Kidney (tissue), 14 donors: ENCODE data around the gene LHFPL4. TPM values are rescaled to one million over a fixed set of nuclear protein-coding genes. Genes with fewer than 3 reads are reported as not detected.
"Not testable (repeated sequence)": the region's sequence is repeated elsewhere in the genome, so short reads cannot be mapped to it uniquely, and the experiment has no call there.

Experiments used
- DNase-seq, 5 donors: peaks; one replicate each; pipeline ENCODE4 v3.0.0-alpha.2; 2013 to 2020
- FAIRE-seq: peaks from 2 replicates; lab custom pipeline; 2012; peaks lifted over from hg19 to GRCh38; lab: Jason Lieb, UNC
- H3K27ac ChIP-seq, 2 donors: one replicate each; pipeline ENCODE4 v1.7.0; 2013; ENCODE audit warnings: low read depth in 2 of 2, low read length in 2 of 2, inconsistent platforms in 1 of 2
- H3K27me3 ChIP-seq: one replicate; pipeline ENCODE4 v1.7.1; 2013; ENCODE audit warnings: low read length, inconsistent platforms; ENCODE audit not compliant: control insufficient read depth, insufficient read depth
- H3K36me3 ChIP-seq, 3 donors: one replicate each; pipeline versions ENCODE4 v1.7.0 to v1.7.1; 2013; ENCODE audit warnings: low read length in 3 of 3, control low read depth in 1 of 3, inconsistent platforms in 1 of 3; ENCODE audit not compliant: insufficient read depth in 3 of 3, control insufficient read depth in 2 of 3
- H3K4me1 ChIP-seq, 3 donors: one replicate each; pipeline versions ENCODE4 v1.7.0 to v1.7.1; 2013; ENCODE audit warnings: low read length in 3 of 3, inconsistent platforms in 1 of 3, low read depth in 1 of 3; ENCODE audit not compliant: control insufficient read depth in 2 of 3, insufficient read depth in 2 of 3
- H3K4me3 ChIP-seq, 3 donors: one replicate each; pipeline versions ENCODE4 v1.7.0 to v1.8.1; 2013; ENCODE audit warnings: low read length in 3 of 3, control low read depth in 1 of 3, inconsistent platforms in 1 of 3
- H3K9ac ChIP-seq, 3 donors: one replicate each; pipeline versions ENCODE4 v1.7.0 to v1.7.1; 2013; ENCODE audit warnings: low read length in 3 of 3, control low read depth in 1 of 3, inconsistent platforms in 1 of 3
- H3K9me3 ChIP-seq, 3 donors: one replicate each; pipeline versions ENCODE4 v1.7.0 to v1.7.1; 2013; ENCODE audit warnings: low read length in 3 of 3, control low read depth in 1 of 3, inconsistent platforms in 1 of 3; ENCODE audit not compliant: control insufficient read depth in 2 of 3, insufficient read depth in 1 of 3
- CTCF ChIP-seq: IDR thresholded peaks from 3 replicates; pipeline ENCODE4 v1.5.1; 2012; ENCODE audit warnings: mild to moderate bottlenecking, moderate library complexity, borderline replicate concordance; ENCODE audit not compliant: insufficient read depth; ENCODE audit errors: extremely low read depth
- intact Hi-C: fragments of 100-400 bp; cut with DNase I; formaldehyde crosslinking; loops from one replicate; pipeline ENCODE4 v1.11.1; 2022
- polyA plus RNA-seq: library from polyadenylated mRNA; stranded (reverse); fragments of 350-450 nt; fragmentation: Illumina TruSeq; extraction: RNeasy Lipid Tissue Mini Kit (QIAGEN cat#74804); gene quantifications from one replicate; pipeline ENCODE4 v1.2.3, GENCODE V29; 2014; ENCODE audit warnings: low read depth, low replicate concordance; ENCODE audit not compliant: insufficient read depth
- total RNA-seq: library from RNA; stranded (reverse); fragmentation: NEBNext Ultra II Directional; extraction: Animal tissue kit (Norgen Biotek cat#: 25700); gene quantifications from one replicate; pipeline ENCODE4 v1.2.1, GENCODE V29; 2021
- donor health status: control.
- donor health status: control.
- donor health status: control.
- donor health status: control.
- donor health status: control.
- donor health status: DM: yes; HTN: yes; CAD: no.
- donor health status: Normal renal cell carcinoma (clear cell type).

The LHFPL4 gene
- total and polyA plus RNA-seq, 2 donors from 2014 or later = 0.25 TPM; not detected in 1

- Histone ChIP-seq H3K9ac (no peak overlapping the region), H3K27ac (no peak overlapping the region), H3K4me3 (no peak overlapping the region), H3K9me3 (no peaks in the 10 kb centered on the region), H3K27me3 (peaks cover 6% of the 10 kb centered on the region), H3K36me3 (no peaks in the 10 kb centered on the region), H3K4me1 (peaks cover 0 to 11% (median 0%) of the 10 kb centered on the region in 3 donors)
- FAIRE-seq (no peak), DNase-seq (no peak)
- intact Hi-C loops = no loop called here
- no peak for TF ChIP-seq CTCF
Observed at GRCh38 chr3:9497821-9498565, 55.6 kb downstream of the LHFPL4 start.

- H3K27ac ChIP-seq = no peak overlapping the region
- FAIRE-seq (no peak), DNase-seq (no peak)
- peaks cover 0 to 11% (median 0%) of the 10 kb centered on the region in 3 donors for H3K4me1 ChIP-seq
- no peak overlapping the region for H3K4me3 ChIP-seq
- H3K27me3 ChIP-seq = peaks cover 6% of the 10 kb centered on the region
- no peaks in the 10 kb centered on the region for H3K9me3 ChIP-seq
- H3K9ac ChIP-seq = no peak overlapping the region
- no peaks in the 10 kb centered on the region for H3K36me3 ChIP-seq
- intact Hi-C loops = no loop called here
- TF ChIP-seq CTCF = no peak
Observed at GRCh38 chr3:9496893-9497292, 56.7 kb downstream of the LHFPL4 start.

- H3K9me3 ChIP-seq, FAIRE-seq, H3K27me3 ChIP-seq, H3K36me3 ChIP-seq, DNase-seq, H3K27ac ChIP-seq, H3K9ac ChIP-seq, intact Hi-C loops, H3K4me1 ChIP-seq, H3K4me3 ChIP-seq: not testable (repeated sequence)
Observed at GRCh38 chr3:9494036-9494435, 59.6 kb downstream of the LHFPL4 start.

GRCh38 chr3:9491506-9491905, 62.1 kb downstream of the LHFPL4 start:
- TF ChIP-seq CTCF = no peak
- Histone ChIP-seq H3K9me3 (no peaks in the 10 kb centered on the region), H3K27ac (no peak overlapping the region), H3K4me3 (no peak overlapping the region), H3K36me3 (peaks cover 0 to 2% (median 0%) of the 10 kb centered on the region in 3 donors), H3K27me3 (no peaks in the 10 kb centered on the region), H3K4me1 (no peaks in the 10 kb centered on the region), H3K9ac (no peak overlapping the region)
- FAIRE-seq (no peak), DNase-seq (no peak)
- intact Hi-C loops = no loop called here
